ENCODE data around the gene PGM1.

Gene PGM1

DNA sequence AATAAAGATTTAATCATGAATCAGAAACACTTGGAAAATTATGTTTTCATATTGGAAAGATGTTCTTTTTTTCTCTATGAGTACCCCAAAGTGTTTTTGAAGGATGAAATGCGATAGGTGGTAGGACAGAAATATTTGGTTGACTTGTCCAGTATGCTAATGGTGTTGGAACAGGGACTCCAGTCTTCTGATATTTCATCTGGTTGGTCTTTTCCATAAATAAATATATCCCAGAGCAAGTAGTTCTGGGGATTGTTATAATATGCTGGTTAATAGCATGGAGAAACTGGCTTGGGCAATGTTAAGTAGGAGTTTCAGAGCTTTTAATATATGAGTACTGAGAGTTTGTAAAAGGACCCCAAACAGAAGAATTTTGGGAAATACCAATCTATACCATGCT is 8.7 kb downstream of the PGM1 start:
- H3K4me3 ChIP-seq (replicated peaks; ENCODE audit: low read depth, low read length) = no peak overlapping the region
- TF ChIP-seq CTCF (IDR thresholded peaks at IDR 0.05; ENCODE audit: insufficient read depth, low read length, poor library complexity, severe bottlenecking) = no peak
- no peak for DNase-seq (ENCODE audit: extremely low read depth, insufficient read length)
- H3K36me3 ChIP-seq (ENCODE audit: control insufficient read depth, insufficient read depth, low read length) = no peaks in the 10 kb centered on the region
- H3K27me3 ChIP-seq (replicated peaks; ENCODE audit: control insufficient read depth, insufficient read depth, low read length) = no peaks in the 10 kb centered on the region

DNA sequence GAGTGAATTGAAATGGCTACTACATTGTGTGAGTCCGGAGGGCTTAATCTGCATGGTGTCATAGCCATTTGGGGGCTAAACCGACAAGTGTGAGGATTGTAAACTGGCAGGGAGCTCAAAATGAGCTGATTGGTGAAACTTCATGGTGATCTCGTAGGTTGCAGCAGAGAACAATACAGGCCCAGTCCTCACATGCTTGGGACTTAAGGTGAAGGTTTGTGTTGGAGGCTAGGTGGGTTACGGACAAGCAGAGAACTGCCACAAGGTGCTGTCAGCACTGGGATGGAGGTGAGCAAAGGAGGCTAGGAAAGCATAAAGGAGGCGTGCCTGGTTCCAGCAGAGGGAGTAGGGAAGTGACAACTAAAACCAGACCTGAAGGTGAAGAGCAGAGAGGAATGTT is 9.4 kb downstream of the PGM1 start:
- no peak for DNase-seq (ENCODE audit: extremely low read depth, insufficient read length)
- Histone ChIP-seq H3K4me3 (replicated peaks; ENCODE audit: low read depth, low read length) (no peak overlapping the region), H3K36me3 (ENCODE audit: control insufficient read depth, insufficient read depth, low read length) (no peaks in the 10 kb centered on the region), H3K27me3 (replicated peaks; ENCODE audit: control insufficient read depth, insufficient read depth, low read length) (no peaks in the 10 kb centered on the region)
- TF ChIP-seq CTCF (IDR thresholded peaks at IDR 0.05; ENCODE audit: insufficient read depth, low read length, poor library complexity, severe bottlenecking) = no peak

- no peak overlapping the region for H3K4me3 ChIP-seq (replicated peaks; ENCODE audit: low read depth, low read length)
- no peaks in the 10 kb centered on the region for H3K36me3 ChIP-seq (ENCODE audit: control insufficient read depth, insufficient read depth, low read length)
- TF ChIP-seq CTCF (IDR thresholded peaks at IDR 0.05; ENCODE audit: insufficient read depth, low read length, poor library complexity, severe bottlenecking) = no peak
- H3K27me3 ChIP-seq (replicated peaks; ENCODE audit: control insufficient read depth, insufficient read depth, low read length) = no peaks in the 10 kb centered on the region
- no peak for DNase-seq (ENCODE audit: extremely low read depth, insufficient read length)
These were observed 10.6 kb downstream of the PGM1 start for GRCh38 chr1:63603810-63604209.

- Histone ChIP-seq H3K4me3 (replicated peaks; ENCODE audit: low read depth, low read length) (no peak overlapping the region), H3K27me3 (replicated peaks; ENCODE audit: control insufficient read depth, insufficient read depth, low read length) (no peaks in the 10 kb centered on the region), H3K36me3 (ENCODE audit: control insufficient read depth, insufficient read depth, low read length) (no peaks in the 10 kb centered on the region)
- no peak for TF ChIP-seq CTCF (IDR thresholded peaks at IDR 0.05; ENCODE audit: insufficient read depth, low read length, poor library complexity, severe bottlenecking)
- DNase-seq (ENCODE audit: extremely low read depth, insufficient read length) = no peak
These were observed 14.1 kb downstream of the PGM1 start for GRCh38 chr1:63607322-63607721.

DNA sequence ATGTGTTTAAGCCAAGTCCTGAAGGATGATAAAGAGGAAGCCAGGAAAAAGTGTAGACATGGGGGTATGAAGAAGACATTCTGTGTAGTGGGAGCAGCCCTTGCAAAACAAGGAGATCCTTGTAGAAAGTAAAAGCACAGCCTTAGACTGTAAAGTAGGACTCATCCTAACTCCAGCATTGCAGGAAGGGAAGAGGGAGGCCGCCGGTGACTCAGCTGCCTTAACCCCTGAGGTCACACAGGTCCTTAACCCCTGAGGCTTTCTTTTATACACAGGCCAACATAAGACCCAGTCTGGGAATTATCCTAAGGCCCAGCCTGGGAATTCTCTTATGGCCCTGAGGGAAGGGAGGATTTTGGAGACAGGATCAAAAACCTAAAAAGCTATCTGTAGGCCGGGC is 18.0 kb downstream of the PGM1 start:
- H3K36me3 ChIP-seq (ENCODE audit: control insufficient read depth, insufficient read depth, low read length) = no peaks in the 10 kb centered on the region
- TF ChIP-seq CTCF (IDR thresholded peaks at IDR 0.05; ENCODE audit: insufficient read depth, low read length, poor library complexity, severe bottlenecking) = no peak
- DNase-seq (ENCODE audit: extremely low read depth, insufficient read length) = no peak
- H3K27me3 ChIP-seq (replicated peaks; ENCODE audit: control insufficient read depth, insufficient read depth, low read length) = no peaks in the 10 kb centered on the region
- H3K4me3 ChIP-seq (replicated peaks; ENCODE audit: low read depth, low read length) = no peak overlapping the region

DNA sequence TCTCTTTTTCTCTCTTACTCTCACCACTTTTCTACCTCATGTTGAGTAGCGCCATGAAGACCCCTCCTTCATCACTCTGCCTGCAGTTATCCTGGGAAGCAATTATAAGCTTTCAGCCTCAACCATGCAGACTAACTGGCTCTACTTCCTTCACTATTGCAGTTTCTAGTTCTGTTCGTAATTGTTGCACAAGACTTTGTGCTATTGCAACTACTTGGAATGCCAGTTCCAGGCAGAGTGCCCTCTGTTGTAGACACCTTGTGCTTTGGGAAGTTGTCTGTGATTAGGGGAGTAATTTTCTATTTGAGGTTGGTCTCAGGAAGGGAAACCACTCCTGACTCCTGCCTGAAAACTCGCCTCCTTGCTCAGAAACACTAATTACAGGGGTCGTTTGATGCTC is 19.4 kb downstream of the PGM1 start:
- no peak for TF ChIP-seq CTCF (IDR thresholded peaks at IDR 0.05; ENCODE audit: insufficient read depth, low read length, poor library complexity, severe bottlenecking)
- no peaks in the 10 kb centered on the region for H3K36me3 ChIP-seq (ENCODE audit: control insufficient read depth, insufficient read depth, low read length)
- no peaks in the 10 kb centered on the region for H3K27me3 ChIP-seq (replicated peaks; ENCODE audit: control insufficient read depth, insufficient read depth, low read length)
- no peak for DNase-seq (ENCODE audit: extremely low read depth, insufficient read length)
- H3K4me3 ChIP-seq (replicated peaks; ENCODE audit: low read depth, low read length) = no peak overlapping the region

Measured in GM06990 (cell line).